ENCODE data around the gene CAND2.

GRCh38 chr3:12777171-12777570 lies 19.3 kb upstream of the CAND2 start:
- no peak for TF ChIP-seq CTCF (IDR thresholded peaks at IDR 0.05)
- TF ChIP-seq EP300 (IDR thresholded peaks at IDR 0.05) = no peak
- TF ChIP-seq POLR2A (IDR thresholded peaks at IDR 0.05) = no peak
